Kidney (tissue), 14 donors: ENCODE data around the gene EHBP1L1. TPM values are rescaled to one million over a fixed set of nuclear protein-coding genes. Genes with fewer than 3 reads are reported as not detected.
A peak's percentile ranks its signal among the peaks of the same experiment; 100 is the strongest.

ENCODE experiments used
- DNase-seq, 5 donors: peaks; one replicate each; pipeline ENCODE4 v3.0.0-alpha.2; 2013 to 2020
- FAIRE-seq: peaks from 2 replicates; lab custom pipeline; 2012; peaks lifted over from hg19 to GRCh38; lab: Jason Lieb, UNC
- H3K27ac ChIP-seq, 2 donors: one replicate each; pipeline ENCODE4 v1.7.0; 2013; ENCODE audit warnings: low read depth in 2 of 2, low read length in 2 of 2, inconsistent platforms in 1 of 2
- H3K27me3 ChIP-seq: one replicate; pipeline ENCODE4 v1.7.1; 2013; ENCODE audit warnings: low read length, inconsistent platforms; ENCODE audit not compliant: control insufficient read depth, insufficient read depth
- H3K36me3 ChIP-seq, 3 donors: one replicate each; pipeline versions ENCODE4 v1.7.0 to v1.7.1; 2013; ENCODE audit warnings: low read length in 3 of 3, control low read depth in 1 of 3, inconsistent platforms in 1 of 3; ENCODE audit not compliant: insufficient read depth in 3 of 3, control insufficient read depth in 2 of 3
- H3K4me1 ChIP-seq, 3 donors: one replicate each; pipeline versions ENCODE4 v1.7.0 to v1.7.1; 2013; ENCODE audit warnings: low read length in 3 of 3, inconsistent platforms in 1 of 3, low read depth in 1 of 3; ENCODE audit not compliant: control insufficient read depth in 2 of 3, insufficient read depth in 2 of 3
- H3K4me3 ChIP-seq, 3 donors: one replicate each; pipeline versions ENCODE4 v1.7.0 to v1.8.1; 2013; ENCODE audit warnings: low read length in 3 of 3, control low read depth in 1 of 3, inconsistent platforms in 1 of 3
- H3K9ac ChIP-seq, 3 donors: one replicate each; pipeline versions ENCODE4 v1.7.0 to v1.7.1; 2013; ENCODE audit warnings: low read length in 3 of 3, control low read depth in 1 of 3, inconsistent platforms in 1 of 3
- H3K9me3 ChIP-seq, 3 donors: one replicate each; pipeline versions ENCODE4 v1.7.0 to v1.7.1; 2013; ENCODE audit warnings: low read length in 3 of 3, control low read depth in 1 of 3, inconsistent platforms in 1 of 3; ENCODE audit not compliant: control insufficient read depth in 2 of 3, insufficient read depth in 1 of 3
- CTCF ChIP-seq: IDR thresholded peaks from 3 replicates; pipeline ENCODE4 v1.5.1; 2012; ENCODE audit warnings: mild to moderate bottlenecking, moderate library complexity, borderline replicate concordance; ENCODE audit not compliant: insufficient read depth; ENCODE audit errors: extremely low read depth
- intact Hi-C: fragments of 100-400 bp; cut with DNase I; formaldehyde crosslinking; loops from one replicate; pipeline ENCODE4 v1.11.1; 2022
- polyA plus RNA-seq: library from polyadenylated mRNA; stranded (reverse); fragments of 350-450 nt; fragmentation: Illumina TruSeq; extraction: RNeasy Lipid Tissue Mini Kit (QIAGEN cat#74804); gene quantifications from one replicate; pipeline ENCODE4 v1.2.3, GENCODE V29; 2014; ENCODE audit warnings: low read depth, low replicate concordance; ENCODE audit not compliant: insufficient read depth
- total RNA-seq: library from RNA; stranded (reverse); fragmentation: NEBNext Ultra II Directional; extraction: Animal tissue kit (Norgen Biotek cat#: 25700); gene quantifications from one replicate; pipeline ENCODE4 v1.2.1, GENCODE V29; 2021
- donor health status: control.
- donor health status: control.
- donor health status: control.
- donor health status: control.
- donor health status: control.
- donor health status: DM: yes; HTN: yes; CAD: no.
- donor health status: Normal renal cell carcinoma (clear cell type).

The EHBP1L1 gene
- total and polyA plus RNA-seq, 2 donors from 2014 or later: 20.5 to 95.4 TPM

DNA sequence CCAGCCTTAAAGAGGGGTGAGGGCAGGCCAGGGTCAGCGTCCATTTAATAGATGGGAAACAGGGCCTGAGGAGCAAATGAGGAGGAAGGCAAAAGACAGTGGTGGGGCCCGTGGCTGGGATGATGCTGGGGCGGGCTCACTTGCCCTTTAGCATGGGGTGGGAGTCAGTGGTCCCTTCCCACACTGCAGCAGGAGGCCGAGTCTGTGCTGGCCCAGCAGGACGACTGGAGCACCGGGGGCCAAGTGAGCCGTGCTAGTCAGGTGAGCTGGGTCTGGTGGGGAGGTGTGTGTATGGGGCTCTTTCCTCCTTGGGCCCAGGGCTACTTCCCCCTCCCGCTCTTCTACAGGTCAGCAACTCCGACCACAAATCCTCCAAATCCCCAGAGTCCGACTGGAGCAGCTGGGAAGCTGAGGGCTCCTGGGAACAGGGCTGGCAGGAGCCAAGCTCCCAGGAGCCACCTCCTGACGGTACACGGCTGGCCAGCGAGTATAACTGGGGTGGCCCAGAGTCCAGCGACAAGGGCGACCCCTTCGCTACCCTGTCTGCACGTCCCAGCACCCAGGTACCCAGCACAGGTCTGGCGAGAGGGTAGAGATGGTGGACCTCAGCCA is 38.1 kb upstream of the EHBP1L1 start:
- H3K27me3 ChIP-seq: no peaks in the 10 kb centered on the region
- DNase-seq (peak in 1 of 5 donors; percentile 44), FAIRE-seq (no peak)
- intact Hi-C loops: no loop called here
- peaks cover 0 to 19% (median 4%) of the 10 kb centered on the region in 3 donors for H3K36me3 ChIP-seq
- no peaks in the 10 kb centered on the region for H3K9me3 ChIP-seq
- no peak overlapping the region for H3K27ac ChIP-seq
- no peak for TF ChIP-seq CTCF
- no peak overlapping the region for H3K9ac ChIP-seq
- H3K4me3 ChIP-seq: no peak overlapping the region
- H3K4me1 ChIP-seq: peaks cover 0 to 16% (median 6%) of the 10 kb centered on the region in 3 donors

- Histone ChIP-seq H3K27me3 (no peaks in the 10 kb centered on the region), H3K27ac (no peak overlapping the region), H3K4me3 (no peak overlapping the region), H3K9me3 (no peaks in the 10 kb centered on the region), H3K36me3 (peaks cover 0 to 15% (median 2%) of the 10 kb centered on the region in 3 donors), H3K9ac (no peak overlapping the region), H3K4me1 (peaks cover 0 to 16% (median 6%) of the 10 kb centered on the region in 3 donors)
- intact Hi-C loops: no loop called here
- TF ChIP-seq CTCF: no peak
- FAIRE-seq (no peak), DNase-seq (peak in 2 of 5 donors; percentile 66 to 83)
Measured at GRCh38 chr11:65538232-65538914, 37.5 kb upstream of the EHBP1L1 start.

- FAIRE-seq (no peak), DNase-seq (peak in 2 of 5 donors; percentile 76 to 83)
- intact Hi-C loops: no loop called here
- peak overlapping the region in 1 of 3 donors; percentile 74 for H3K4me3 ChIP-seq
- peak overlapping the region; percentile 94 for H3K27ac ChIP-seq
- peaks cover 0 to 15% (median 2%) of the 10 kb centered on the region in 3 donors for H3K36me3 ChIP-seq
- peaks cover 0 to 16% (median 6%) of the 10 kb centered on the region in 3 donors for H3K4me1 ChIP-seq
- no peak for TF ChIP-seq CTCF
- H3K9me3 ChIP-seq: no peaks in the 10 kb centered on the region
- H3K9ac ChIP-seq: no peak overlapping the region
- H3K27me3 ChIP-seq: no peaks in the 10 kb centered on the region
Measured at GRCh38 chr11:65538915-65539743, 36.7 kb upstream of the EHBP1L1 start.
